GM12878 (cell line): ENCODE measurements around the gene ACTL7A.

ENCODE experiments used
- CBX3 ChIP-seq: fragments of 200-600 bp; sonication (generic); IDR thresholded peaks from 2 replicates; pipeline ENCODE4 v1.6.1; 2016; ENCODE audit warnings: low read depth, borderline replicate concordance
- CHD1 ChIP-seq: IDR thresholded peaks from 2 replicates; pipeline ENCODE4 v1.6.1; 2012; ENCODE audit warnings: low read depth, low read length, improper control_type of control experiment
- EZH2 ChIP-seq: IDR thresholded peaks from 2 replicates; pipeline ENCODE4 v1.6.1; 2012; ENCODE audit warnings: low read depth, mild to moderate bottlenecking, control low read depth, inconsistent platforms, low read length, borderline replicate concordance; ENCODE audit not compliant: control insufficient read depth
- FOS ChIP-seq: IDR thresholded peaks from 3 replicates; pipeline ENCODE4 v1.6.1; 2011; ENCODE audit warnings: borderline replicate concordance; ENCODE audit not compliant: insufficient read length; ENCODE audit errors: extremely low read depth
- HDAC2 ChIP-seq: fragments of 200-600 bp; sonication (generic); IDR thresholded peaks from 2 replicates; pipeline ENCODE4 v1.6.1; 2017
- MTA3 ChIP-seq: IDR thresholded peaks from 2 replicates; pipeline ENCODE4 v1.6.1; 2012; ENCODE audit warnings: low read length, inconsistent platforms, borderline replicate concordance
- MYC ChIP-seq: IDR thresholded peaks from 2 replicates; pipeline ENCODE4 v1.6.1; 2011; ENCODE audit warnings: mild to moderate bottlenecking, low read length, moderate library complexity, inconsistent platforms; ENCODE audit not compliant: insufficient read depth, insufficient replicate concordance, insufficient read length, severe bottlenecking
- NFYB ChIP-seq: IDR thresholded peaks from 2 replicates; pipeline ENCODE4 v1.6.1; 2011; ENCODE audit warnings: low read depth, mild to moderate bottlenecking, low read length, improper control_type of control experiment, moderate library complexity; ENCODE audit not compliant: insufficient read depth
- POLR2A ChIP-seq: IDR thresholded peaks from 2 replicates; pipeline ENCODE4 v1.6.1; 2011; ENCODE audit warnings: low read depth, mild to moderate bottlenecking, low read length
- SUZ12 ChIP-seq: fragments of 200-600 bp; sonication (generic); IDR thresholded peaks from one replicate; pipeline ENCODE4 v1.6.1; 2018; ENCODE audit warnings: antibody characterized with exemption, mild to moderate bottlenecking; ENCODE audit not compliant: unreplicated experiment
- TF ChIP-seq, protein P1 (sequence below), 3 experiments: IDR thresholded peaks in 2 of 3; conservative IDR thresholded peaks in 1 of 3; 2 replicates each; pipeline ENCODE4 v1.5.1; 2011; ENCODE audit warnings: low read depth in 3 of 3, low read length in 3 of 3, mild to moderate bottlenecking in 3 of 3, control low read depth in 2 of 3, moderate library complexity in 2 of 3, inconsistent platforms in 1 of 3, mixed read lengths in 1 of 3; ENCODE audit not compliant: control insufficient read depth in 2 of 3, insufficient read depth in 1 of 3; ENCODE audit errors: extremely low read depth in 1 of 3

DNA sequence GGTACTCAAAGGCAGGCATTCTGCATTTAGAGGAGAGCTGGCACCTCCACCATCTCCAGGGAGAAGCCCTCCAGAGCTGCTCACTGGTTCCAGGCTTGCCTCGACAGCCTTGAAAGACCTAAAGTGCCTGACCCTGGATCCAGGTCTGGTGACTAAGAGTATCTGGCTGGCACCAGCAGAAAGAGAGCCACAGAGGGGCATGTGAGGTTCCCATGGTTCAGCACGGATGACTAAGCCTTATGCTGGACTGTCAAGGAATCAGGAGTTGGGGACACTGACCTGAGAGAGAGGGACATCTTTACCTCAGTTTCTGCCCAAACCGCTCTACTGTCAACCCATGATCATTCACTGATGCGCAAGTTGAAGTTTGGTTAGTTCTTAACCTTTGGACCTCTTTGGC lies 3.0 kb downstream of the ACTL7A start:
- TF ChIP-seq, protein P1, sequence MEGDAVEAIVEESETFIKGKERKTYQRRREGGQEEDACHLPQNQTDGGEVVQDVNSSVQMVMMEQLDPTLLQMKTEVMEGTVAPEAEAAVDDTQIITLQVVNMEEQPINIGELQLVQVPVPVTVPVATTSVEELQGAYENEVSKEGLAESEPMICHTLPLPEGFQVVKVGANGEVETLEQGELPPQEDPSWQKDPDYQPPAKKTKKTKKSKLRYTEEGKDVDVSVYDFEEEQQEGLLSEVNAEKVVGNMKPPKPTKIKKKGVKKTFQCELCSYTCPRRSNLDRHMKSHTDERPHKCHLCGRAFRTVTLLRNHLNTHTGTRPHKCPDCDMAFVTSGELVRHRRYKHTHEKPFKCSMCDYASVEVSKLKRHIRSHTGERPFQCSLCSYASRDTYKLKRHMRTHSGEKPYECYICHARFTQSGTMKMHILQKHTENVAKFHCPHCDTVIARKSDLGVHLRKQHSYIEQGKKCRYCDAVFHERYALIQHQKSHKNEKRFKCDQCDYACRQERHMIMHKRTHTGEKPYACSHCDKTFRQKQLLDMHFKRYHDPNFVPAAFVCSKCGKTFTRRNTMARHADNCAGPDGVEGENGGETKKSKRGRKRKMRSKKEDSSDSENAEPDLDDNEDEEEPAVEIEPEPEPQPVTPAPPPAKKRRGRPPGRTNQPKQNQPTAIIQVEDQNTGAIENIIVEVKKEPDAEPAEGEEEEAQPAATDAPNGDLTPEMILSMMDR (IDR thresholded peaks at IDR 0.05 in 2 of 3, conservative IDR thresholded peaks at IDR 0.05 in 1 of 3; ENCODE audit: control insufficient read depth in 2 of 3, extremely low read depth in 1 of 3, insufficient read depth in 1 of 3, low read depth in 3 of 3, low read length in 3 of 3) = no peak
- no peak for TF ChIP-seq NFYB
- no peak for TF ChIP-seq EZH2
- TF ChIP-seq POLR2A = no peak
- no peak for TF ChIP-seq FOS
- no peak for TF ChIP-seq CHD1
- TF ChIP-seq MTA3 = no peak
- TF ChIP-seq CBX3 = no peak
- no peak for TF ChIP-seq SUZ12
- no peak for TF ChIP-seq HDAC2
- no peak for TF ChIP-seq MYC
